CD4-positive, alpha-beta T cell treated with Interleukin-1 beta for 1 hour (primary cell): ENCODE data around the gene KRT1.

Source experiments
- DNase-seq, 2 donors: peaks; one replicate each; pipeline ENCODE4 v3.0.0-alpha.2; 2020 to 2022

KRT1 gene

GRCh38 chr12:52659395-52659794 lies 20.8 kb downstream of the KRT1 start:
- no peak for DNase-seq

GRCh38 chr12:52658196-52658595 lies 22.0 kb downstream of the KRT1 start:
- DNase-seq = no peak

- no peak for DNase-seq
Observed at GRCh38 chr12:52657250-52657902, 22.8 kb downstream of the KRT1 start.

- DNase-seq = no peak
Observed at GRCh38 chr12:52656616-52657015, 23.6 kb downstream of the KRT1 start.

- no peak for DNase-seq
Observed at GRCh38 chr12:52655720-52656124, 24.5 kb downstream of the KRT1 start.

GRCh38 chr12:52655251-52655650 lies 25.0 kb downstream of the KRT1 start:
- DNase-seq = no peak

GRCh38 chr12:52651726-52652261 lies 28.4 kb downstream of the KRT1 start, which contains the start of gene KRT2:
Gene KRT2 (minus strand): TSS chr12:52652211. CDS start chr12:52652142, 69 bp downstream.
- DNase-seq = no peak

- no peak for DNase-seq
Observed at GRCh38 chr12:52650520-52651081, 29.6 kb downstream of the KRT1 start.

- DNase-seq = no peak
Observed at GRCh38 chr12:52649066-52649465, 31.1 kb downstream of the KRT1 start.

- DNase-seq = no peak
Observed at GRCh38 chr12:52648012-52648550, 32.1 kb downstream of the KRT1 start.

- DNase-seq = no peak
Observed at GRCh38 chr12:52647601-52648000, 32.6 kb downstream of the KRT1 start.

GRCh38 chr12:52646613-52647012 lies 33.6 kb downstream of the KRT1 start:
- DNase-seq = no peak

- no peak for DNase-seq
Observed at GRCh38 chr12:52645982-52646381, 34.2 kb downstream of the KRT1 start.

- peak; percentile 51 to 68 for DNase-seq
Observed at GRCh38 chr12:52645120-52645761, 35.0 kb downstream of the KRT1 start.

GRCh38 chr12:52644078-52644415 lies 36.2 kb downstream of the KRT1 start:
- no peak for DNase-seq

- no peak for DNase-seq
Observed at GRCh38 chr12:52643233-52644077, 36.8 kb downstream of the KRT1 start.

GRCh38 chr12:52641468-52641867 lies 38.7 kb downstream of the KRT1 start:
- DNase-seq = no peak

GRCh38 chr12:52637299-52637698 lies 42.9 kb downstream of the KRT1 start:
- DNase-seq = no peak

GRCh38 chr12:52636592-52637258 lies 43.5 kb downstream of the KRT1 start:
- no peak for DNase-seq

GRCh38 chr12:52636189-52636588 lies 44.0 kb downstream of the KRT1 start:
- no peak for DNase-seq

GRCh38 chr12:52634266-52635056 lies 45.7 kb downstream of the KRT1 start:
- no peak for DNase-seq

- no peak for DNase-seq
Observed at GRCh38 chr12:52633383-52633782, 46.8 kb downstream of the KRT1 start.
